NCI-H2081 treated with DMSO at 0.1 percent for 48 hours (cell line): ENCODE measurements around the gene PLD4.
"Not testable (repeated sequence)": the region's sequence is repeated elsewhere in the genome, so short reads cannot be mapped to it uniquely, and the experiment has no call there.

Source experiments
- DNase-seq: peaks from one replicate; lab custom pipeline; 2025; lab: John Stamatoyannopoulos, UW

Gene PLD4

GRCh38 chr14:104898870-104899510, 25.7 kb upstream of the PLD4 start:
- DNase-seq, result no peak

- no peak for DNase-seq
These were observed 24.9 kb upstream of the PLD4 start for GRCh38 chr14:104899781-104900180.

- no peak for DNase-seq
These were observed 23.8 kb upstream of the PLD4 start for GRCh38 chr14:104900639-104901512.

GRCh38 chr14:104903990-104904389, 20.7 kb upstream of the PLD4 start:
- no peak for DNase-seq

- DNase-seq, result not testable (repeated sequence)
These were observed 19.8 kb upstream of the PLD4 start for GRCh38 chr14:104904650-104905578.

- DNase-seq, result not testable (repeated sequence)
These were observed 19.1 kb upstream of the PLD4 start for GRCh38 chr14:104905579-104905933.

GRCh38 chr14:104908303-104908702, 16.4 kb upstream of the PLD4 start:
- no peak for DNase-seq

- no peak for DNase-seq
These were observed 12.6 kb upstream of the PLD4 start for GRCh38 chr14:104912053-104912452.

- no peak for DNase-seq
These were observed 11.2 kb upstream of the PLD4 start for GRCh38 chr14:104913435-104913834.

GRCh38 chr14:104917116-104917515, 7.6 kb upstream of the PLD4 start:
- no peak for DNase-seq

- DNase-seq, result no peak
These were observed 6.7 kb upstream of the PLD4 start for GRCh38 chr14:104917993-104918392.

- DNase-seq, result not testable (repeated sequence)
These were observed 5.3 kb upstream of the PLD4 start for GRCh38 chr14:104919152-104919992.

- no peak for DNase-seq
These were observed 4.7 kb upstream of the PLD4 start for GRCh38 chr14:104919993-104920315.

GRCh38 chr14:104923640-104924420, 849 bp upstream of the PLD4 start:
- no peak for DNase-seq

- DNase-seq, result no peak
These were observed 655 bp downstream of the PLD4 start for GRCh38 chr14:104925214-104925854.

GRCh38 chr14:104925855-104926609, 1.4 kb downstream of the PLD4 start:
- no peak for DNase-seq

- DNase-seq, result no peak
These were observed 2.1 kb downstream of the PLD4 start for GRCh38 chr14:104926619-104927431.

GRCh38 chr14:104927432-104927816, 2.7 kb downstream of the PLD4 start:
- DNase-seq, result no peak

GRCh38 chr14:104927901-104928300, 3.2 kb downstream of the PLD4 start:
- no peak for DNase-seq
